OCI-LY1 (cell line): ENCODE data around the gene CDRT4.

ENCODE experiments used
- EZH2 ChIP-seq: fragments of 200-600 bp; sonication (generic), shearing (Covaris generic); IDR thresholded peaks from 2 replicates; pipeline ENCODE4 v1.8.0; 2017; ENCODE audit warnings: borderline replicate concordance, mixed run types, mild to moderate bottlenecking, antibody characterized with exemption, low read length, moderate library complexity, mixed read lengths
- TF ChIP-seq, protein P1 (sequence below): fragments of 200-600 bp; sonication (generic), shearing (Covaris generic); IDR thresholded peaks from 2 replicates; pipeline ENCODE4 v1.5.1; 2017; ENCODE audit warnings: mild to moderate bottlenecking, antibody characterized with exemption, low read length, moderate library complexity, mixed read lengths

DNA sequence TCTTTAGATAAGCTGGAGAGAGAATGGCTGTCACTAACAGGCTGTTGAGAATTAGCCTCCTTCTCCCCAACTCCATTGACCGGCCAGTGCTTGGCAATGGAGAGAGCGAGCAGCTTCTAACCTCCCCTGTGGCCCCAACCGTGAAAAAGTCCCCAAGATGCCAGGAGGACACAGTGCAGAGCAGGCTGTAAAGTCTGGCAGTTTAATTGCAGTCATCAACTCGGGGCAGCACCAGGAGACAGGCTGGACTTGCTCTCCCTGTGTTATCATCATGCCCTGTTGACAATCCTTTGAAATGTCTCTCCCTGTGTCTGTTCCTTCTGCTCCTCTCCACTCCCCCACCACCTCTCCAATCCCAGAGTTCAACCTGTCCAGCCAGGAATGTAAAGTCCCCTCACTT, 705 bp upstream of the CDRT4 start:
- TF ChIP-seq, protein P1, sequence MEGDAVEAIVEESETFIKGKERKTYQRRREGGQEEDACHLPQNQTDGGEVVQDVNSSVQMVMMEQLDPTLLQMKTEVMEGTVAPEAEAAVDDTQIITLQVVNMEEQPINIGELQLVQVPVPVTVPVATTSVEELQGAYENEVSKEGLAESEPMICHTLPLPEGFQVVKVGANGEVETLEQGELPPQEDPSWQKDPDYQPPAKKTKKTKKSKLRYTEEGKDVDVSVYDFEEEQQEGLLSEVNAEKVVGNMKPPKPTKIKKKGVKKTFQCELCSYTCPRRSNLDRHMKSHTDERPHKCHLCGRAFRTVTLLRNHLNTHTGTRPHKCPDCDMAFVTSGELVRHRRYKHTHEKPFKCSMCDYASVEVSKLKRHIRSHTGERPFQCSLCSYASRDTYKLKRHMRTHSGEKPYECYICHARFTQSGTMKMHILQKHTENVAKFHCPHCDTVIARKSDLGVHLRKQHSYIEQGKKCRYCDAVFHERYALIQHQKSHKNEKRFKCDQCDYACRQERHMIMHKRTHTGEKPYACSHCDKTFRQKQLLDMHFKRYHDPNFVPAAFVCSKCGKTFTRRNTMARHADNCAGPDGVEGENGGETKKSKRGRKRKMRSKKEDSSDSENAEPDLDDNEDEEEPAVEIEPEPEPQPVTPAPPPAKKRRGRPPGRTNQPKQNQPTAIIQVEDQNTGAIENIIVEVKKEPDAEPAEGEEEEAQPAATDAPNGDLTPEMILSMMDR, result no peak
- TF ChIP-seq EZH2, result no peak
